GM18526 (cell line): Measurements from ENCODE around the gene DEDD2.
A peak's percentile ranks its signal among the peaks of the same experiment; 100 is the strongest.

Experiments used
- POLR2A ChIP-seq: IDR thresholded peaks from 3 replicates; pipeline ENCODE4 v1.6.1; 2011; ENCODE audit not compliant: insufficient read length; ENCODE audit errors: extremely low read depth

Gene DEDD2

DNA sequence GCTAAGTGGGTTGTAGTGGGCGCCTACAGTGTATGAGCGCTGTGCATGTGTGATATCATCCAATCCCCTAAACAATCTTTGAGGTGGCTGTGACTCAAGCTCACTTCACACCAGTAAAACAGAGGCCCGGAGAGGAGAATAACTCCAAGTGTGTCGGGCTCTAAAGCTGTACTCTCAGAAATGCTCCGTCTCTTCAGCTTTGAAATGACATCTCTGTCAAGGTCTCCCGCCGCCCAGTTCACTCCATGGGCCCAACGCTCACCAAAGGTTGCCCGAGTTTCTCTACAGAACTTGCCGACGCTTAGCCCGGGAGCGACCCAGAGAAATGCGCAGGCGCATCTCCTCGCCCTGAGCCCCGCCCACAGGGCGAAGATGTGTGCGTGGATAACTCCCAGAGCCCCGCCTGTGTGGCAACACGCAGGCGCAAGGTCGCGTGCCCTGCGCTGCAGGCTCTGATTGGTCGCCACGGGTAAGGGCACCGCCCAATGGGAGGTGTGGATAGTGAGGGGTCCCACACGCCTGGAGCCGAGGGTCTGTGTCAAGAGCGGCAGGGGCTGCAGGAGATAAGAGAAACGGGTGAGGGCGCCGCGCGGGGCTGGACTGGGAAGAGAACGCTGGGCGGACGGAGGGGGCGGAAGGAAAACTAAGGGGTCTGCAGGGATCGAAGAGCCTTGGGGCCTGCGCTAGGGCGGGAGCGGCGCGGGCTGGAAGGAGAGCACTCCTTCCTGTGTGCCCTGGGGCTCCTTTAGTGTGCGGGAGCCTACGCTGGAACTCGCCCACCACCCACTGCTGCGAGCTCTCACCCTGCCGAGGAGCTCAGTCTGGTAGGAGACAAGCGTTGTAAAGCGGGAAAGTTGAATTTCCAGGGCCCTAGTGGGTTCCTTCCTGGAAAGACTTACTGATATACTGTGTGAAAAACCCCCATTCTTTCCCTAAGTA lies 2.6 kb upstream of the DEDD2 start, which contains the start of gene ZNF526:
ZNF526 (plus strand) TSS at position 501 of the 939 bp plus-strand sequence. CDS start 4,092 bp downstream, outside the sequence.
- TF ChIP-seq POLR2A, result peak; percentile 83

DNA sequence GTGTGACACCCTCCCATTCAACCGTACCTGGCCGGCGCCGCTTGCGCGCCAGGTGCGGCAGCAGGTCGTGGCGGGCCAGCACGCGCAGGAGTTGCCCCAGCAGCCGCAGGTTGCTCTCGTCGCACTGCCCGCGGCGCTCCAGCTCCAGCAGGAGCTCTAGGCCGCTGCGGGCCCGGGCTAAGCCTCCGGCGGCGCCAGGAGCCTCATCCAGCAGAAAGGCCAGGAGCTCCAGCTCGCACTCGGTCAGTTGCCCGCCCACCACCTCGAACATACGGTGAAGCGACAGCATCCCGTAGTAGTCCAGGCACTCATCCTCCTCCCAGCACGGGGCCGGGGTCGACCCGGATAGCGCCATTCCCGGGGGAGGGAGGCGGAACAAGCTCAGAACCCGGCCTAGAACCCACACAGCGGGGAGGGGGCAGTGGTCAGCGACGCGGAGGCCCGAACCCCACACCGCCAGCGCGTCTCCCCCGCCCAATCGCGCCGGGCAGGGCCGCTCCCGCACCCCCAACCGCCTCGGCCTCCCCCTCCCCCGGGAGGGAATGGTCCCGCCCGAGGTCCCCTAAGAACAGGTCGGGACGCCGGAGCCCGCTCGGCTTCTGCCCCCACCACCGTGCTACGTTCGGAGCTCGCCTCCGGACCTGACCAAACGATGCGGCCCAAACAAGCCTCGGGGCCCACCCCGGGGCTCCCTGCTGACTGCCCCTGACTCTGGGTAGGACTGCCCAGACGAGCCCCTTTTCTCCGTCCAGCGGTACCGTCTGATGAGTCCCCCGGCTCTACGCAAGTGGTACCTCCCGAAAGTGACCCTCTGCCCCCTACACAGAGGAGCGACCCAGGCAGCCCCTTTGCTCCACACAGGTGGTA lies 591 bp downstream of the DEDD2 start:
- no peak for TF ChIP-seq POLR2A

DNA sequence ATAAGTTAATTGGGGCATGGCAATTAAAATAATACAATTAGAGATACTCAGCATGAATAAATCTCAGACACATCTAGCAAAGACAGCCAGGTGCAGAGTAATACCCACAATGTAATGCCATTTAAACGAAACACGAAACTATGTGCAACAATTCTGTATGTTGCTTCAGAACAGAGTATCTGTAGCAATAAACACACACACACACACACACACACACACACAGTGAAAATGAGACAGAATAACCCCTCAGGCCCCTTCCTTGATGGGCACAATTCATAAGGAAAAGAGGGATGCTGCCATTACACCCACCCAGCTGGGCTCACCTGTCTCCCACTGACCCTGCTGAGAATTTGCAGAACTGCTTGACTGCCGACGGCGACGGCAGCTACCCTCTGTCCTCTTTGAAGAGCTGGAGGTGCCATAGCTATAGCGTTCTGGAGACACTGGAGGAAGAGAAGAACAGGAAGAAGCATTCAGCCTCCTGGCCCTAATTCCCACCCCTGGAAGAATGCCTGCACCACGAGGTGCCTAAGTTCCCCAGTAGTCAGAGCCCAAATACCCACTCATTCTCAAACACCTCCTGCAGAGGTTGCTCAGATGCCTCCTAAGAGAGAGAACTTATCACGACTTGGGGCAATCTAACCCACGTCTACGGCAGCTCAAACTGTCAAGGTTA lies 2.5 kb downstream of the DEDD2 start:
- TF ChIP-seq POLR2A, result no peak

- TF ChIP-seq POLR2A, result no peak
Observed at GRCh38 chr19:42212886-42213285, 4.6 kb downstream of the DEDD2 start.

- no peak for TF ChIP-seq POLR2A
Observed at GRCh38 chr19:42208612-42209011, 8.9 kb downstream of the DEDD2 start.

- no peak for TF ChIP-seq POLR2A
Observed at GRCh38 chr19:42207767-42208271, 9.7 kb downstream of the DEDD2 start.

- no peak for TF ChIP-seq POLR2A
Observed at GRCh38 chr19:42206871-42207755, 10.4 kb downstream of the DEDD2 start.

DNA sequence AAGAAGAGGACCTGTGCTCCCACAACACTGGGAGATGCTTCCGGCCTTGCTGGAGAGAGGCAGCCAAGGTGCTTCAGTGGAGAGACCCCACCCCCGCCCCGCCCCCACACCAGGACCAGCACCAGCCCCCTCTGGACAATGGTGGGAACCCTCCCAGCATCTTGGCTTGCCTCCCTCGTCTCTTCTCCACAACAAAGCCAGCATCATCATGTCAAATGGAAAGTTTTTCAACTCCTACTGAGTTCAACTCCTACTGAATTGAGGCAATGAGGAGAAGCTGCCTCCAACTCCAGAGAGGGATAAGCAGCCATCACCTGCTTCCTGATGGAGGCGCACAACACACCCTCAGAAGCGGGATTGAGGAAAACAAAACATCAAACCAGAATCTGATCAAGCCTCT lies 12.8 kb downstream of the DEDD2 start:
- TF ChIP-seq POLR2A, result no peak

- TF ChIP-seq POLR2A, result no peak
Observed at GRCh38 chr19:42203700-42204099, 13.8 kb downstream of the DEDD2 start.

- TF ChIP-seq POLR2A, result no peak
Observed at GRCh38 chr19:42202290-42202880, 15.1 kb downstream of the DEDD2 start.

DNA sequence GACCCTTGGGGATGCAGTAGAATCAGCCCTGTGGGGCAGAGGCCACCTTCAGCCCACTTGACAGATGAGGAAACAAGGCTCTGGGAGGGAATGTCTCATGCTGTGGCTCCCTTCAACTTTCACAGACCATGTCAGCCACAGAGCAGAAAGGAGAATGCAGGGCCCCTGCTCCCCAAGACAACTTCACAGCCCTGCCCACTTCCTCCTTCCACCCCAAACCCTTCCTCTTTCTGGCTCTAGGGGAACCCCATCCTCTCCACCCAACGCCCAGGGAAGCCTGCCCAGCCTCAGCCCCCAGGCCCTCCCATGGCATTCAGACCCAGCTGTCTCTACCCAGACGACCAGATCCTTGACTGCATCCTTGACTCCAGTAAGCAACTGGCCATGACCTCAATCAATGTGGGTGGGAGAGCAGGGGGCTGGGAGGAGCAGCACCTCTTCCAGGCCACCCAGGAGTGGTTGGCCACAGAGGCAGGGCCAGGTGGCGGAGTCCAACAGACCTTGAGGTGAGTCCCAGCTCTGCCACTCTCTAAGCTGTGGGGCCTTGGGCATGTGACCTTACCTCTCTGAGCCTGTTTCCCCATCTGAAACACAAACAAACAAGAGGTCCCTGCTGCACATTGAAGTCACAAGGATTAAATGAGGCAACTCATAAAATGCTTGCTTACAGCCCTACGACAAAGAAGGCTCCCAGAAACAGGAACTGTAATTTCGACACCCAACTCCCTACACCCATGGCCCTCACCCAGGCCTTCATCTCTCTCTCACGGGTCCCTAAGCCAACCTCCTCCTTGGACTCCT lies 15.8 kb downstream of the DEDD2 start:
- no peak for TF ChIP-seq POLR2A

GRCh38 chr19:42200116-42200715 lies 17.3 kb downstream of the DEDD2 start:
- TF ChIP-seq POLR2A, result no peak
